HEK293 (cell line): ENCODE results near the gene XRCC6.

Source experiments
- CTCF ChIP-seq: fragments of 450-650 bp; formaldehyde crosslinking; IDR thresholded peaks from 2 replicates; pipeline ENCODE4 v1.5.1; 2016; ENCODE audit warnings: missing biosample characterization, missing genetic modification characterization
- HOXC10 ChIP-seq: sonication (generic); formaldehyde crosslinking; IDR thresholded peaks from 2 replicates; pipeline ENCODE4 v1.8.1; 2023; ENCODE audit warnings: mild to moderate bottlenecking, missing genetic modification reagents
- HOXD13 ChIP-seq: sonication (generic); formaldehyde crosslinking; IDR thresholded peaks from 2 replicates; pipeline ENCODE4 v1.8.0; 2022; ENCODE audit warnings: missing genetic modification reagents, borderline replicate concordance
- KLF16 ChIP-seq: fragments of 450-650 bp; formaldehyde crosslinking; IDR thresholded peaks from 2 replicates; pipeline ENCODE4 v1.5.1; 2017; ENCODE audit warnings: missing biosample characterization, missing genetic modification characterization
- PBX3 ChIP-seq: sonication (generic); formaldehyde crosslinking; IDR thresholded peaks from 2 replicates; pipeline ENCODE4 v1.8.1; 2022; ENCODE audit warnings: mild to moderate bottlenecking, moderate library complexity, missing genetic modification reagents
- SALL2 ChIP-seq: fragments of 450-650 bp; formaldehyde crosslinking; IDR thresholded peaks from 2 replicates; pipeline ENCODE4 v1.5.0; 2017; ENCODE audit warnings: missing biosample characterization, mild to moderate bottlenecking, missing genetic modification characterization, borderline replicate concordance
- SETDB1 ChIP-seq: IDR thresholded peaks from one replicate; pipeline ENCODE4 v1.6.1; 2017; ENCODE audit warnings: mild to moderate bottlenecking, low read length, moderate library complexity, mixed read lengths; ENCODE audit not compliant: insufficient read length
- WT1 ChIP-seq: fragments of 450-650 bp; formaldehyde crosslinking; IDR thresholded peaks from 2 replicates; pipeline ENCODE4 v1.5.1; 2016; ENCODE audit warnings: missing biosample characterization, missing genetic modification characterization
- ZFP3 ChIP-seq: fragments of 450-650 bp; formaldehyde crosslinking; IDR thresholded peaks from 2 replicates; pipeline ENCODE4 v1.5.1; 2016; ENCODE audit warnings: low read depth, missing biosample characterization, missing genetic modification characterization
- ZNF121 ChIP-seq: fragments of 450-650 bp; formaldehyde crosslinking; IDR thresholded peaks from 2 replicates; pipeline ENCODE4 v1.5.1; 2016; ENCODE audit warnings: missing biosample characterization, missing genetic modification characterization
- ZNF19 ChIP-seq: fragments of 450-650 bp; formaldehyde crosslinking; IDR thresholded peaks from 2 replicates; pipeline ENCODE4; 2016; ENCODE audit warnings: missing biosample characterization, missing genetic modification characterization, low read depth
- ZNF274 ChIP-seq, 2 experiments: fragments of 200-500 bp in 1 of 2; fragments of 450-650 bp in 1 of 2; sonication (Bioruptor generic) in 1 of 2; formaldehyde crosslinking in 1 of 2; IDR thresholded peaks; 2 replicates each; pipeline versions ENCODE4 v1.5.1 to v1.6.1; 2014 to 2016; ENCODE audit warnings: borderline replicate concordance in 1 of 2, inconsistent platforms in 1 of 2, low read length in 1 of 2, missing biosample characterization in 1 of 2, missing genetic modification characterization in 1 of 2
- ZNF426 ChIP-seq: fragments of 450-650 bp; formaldehyde crosslinking; IDR thresholded peaks from 2 replicates; pipeline ENCODE4 v1.5.1; 2017; ENCODE audit warnings: missing biosample characterization, missing genetic modification characterization, mild to moderate bottlenecking, inconsistent platforms, moderate library complexity
- ZNF530 ChIP-seq: fragments of 450-650 bp; formaldehyde crosslinking; IDR thresholded peaks from 2 replicates; pipeline ENCODE4 v1.5.1; 2016; ENCODE audit warnings: low read depth, missing biosample characterization, missing genetic modification characterization

- TF ChIP-seq SETDB1 (no peak), CTCF (tag by site-specific recombination) (no peak), ZNF530 (no peak), ZNF19 (tag by site-specific recombination) (no peak), HOXC10 (no peak), ZNF274 (IDR thresholded peaks at IDR 0.05; ENCODE audit: low read length) (no peak), ZNF274 (tag by site-specific recombination; IDR thresholded peaks at IDR 0.05; ENCODE audit: borderline replicate concordance) (no peak), WT1 (tag by site-specific recombination) (no peak), PBX3 (no peak), ZNF426 (tag by site-specific recombination) (no peak), ZNF121 (tag by site-specific recombination) (no peak), SALL2 (no peak), KLF16 (tag by site-specific recombination) (no peak), HOXD13 (CRISPR knock-in tag) (no peak), ZFP3 (tag by site-specific recombination) (no peak)
Measured at GRCh38 chr22:41638748-41639147, 17.7 kb downstream of the XRCC6 start.
